HFFc6 (cell line): ENCODE results near the gene KNSTRN. TPM values are rescaled to one million over a fixed set of nuclear protein-coding genes. Genes with fewer than 3 reads are reported as not detected.

Experiments
- DNase-seq: peaks from one replicate; pipeline ENCODE4 v3.0.0-alpha.2; 2018
- H3K27ac Mint-ChIP-seq: 2 replicates; pipeline ENCODE4 v1.8.0; 2020; ENCODE audit warnings: mild to moderate bottlenecking, mixed read lengths
- H3K27me3 Mint-ChIP-seq: 2 replicates; pipeline ENCODE4 v1.8.0; 2021; ENCODE audit warnings: mild to moderate bottlenecking, moderate library complexity, mixed read lengths; ENCODE audit not compliant: insufficient read depth
- H3K36me3 Mint-ChIP-seq: 2 replicates; pipeline ENCODE4 v1.8.0; 2021; ENCODE audit warnings: low read depth, mixed read lengths
- H3K4me1 Mint-ChIP-seq: 2 replicates; pipeline ENCODE4 v1.8.0; 2020; ENCODE audit warnings: low read depth, mixed read lengths
- H3K4me3 Mint-ChIP-seq: 2 replicates; pipeline ENCODE4 v1.8.0; 2020; ENCODE audit warnings: mild to moderate bottlenecking, moderate library complexity, mixed read lengths
- H3K9me3 Mint-ChIP-seq: 2 replicates; pipeline ENCODE4 v1.8.0; 2020; ENCODE audit warnings: mild to moderate bottlenecking, mixed read lengths
- long read RNA-seq: library from polyadenylated mRNA; unstranded; transcript quantifications from one replicate; pipeline ENCODE4 v2.0.0, GENCODE V29; 2019
- total RNA-seq, 6 experiments: library from RNA; stranded (reverse); fragmentation: NEBNext Ultra II Directional; extraction: Animal tissue kit (Norgen Biotek cat#: 25700); gene quantifications; 2 replicates in 1 of 6; 3 replicates in 5 of 6; pipeline ENCODE4 v1.2.3, GENCODE V29; 2021
- TF ChIP-seq, protein P1 (sequence below): fragments of 200-600 bp; sonication (generic); IDR thresholded peaks from 2 replicates; pipeline ENCODE4 v1.5.0; 2021; ENCODE audit warnings: antibody characterized with exemption, mild to moderate bottlenecking

Gene KNSTRN, protein sequence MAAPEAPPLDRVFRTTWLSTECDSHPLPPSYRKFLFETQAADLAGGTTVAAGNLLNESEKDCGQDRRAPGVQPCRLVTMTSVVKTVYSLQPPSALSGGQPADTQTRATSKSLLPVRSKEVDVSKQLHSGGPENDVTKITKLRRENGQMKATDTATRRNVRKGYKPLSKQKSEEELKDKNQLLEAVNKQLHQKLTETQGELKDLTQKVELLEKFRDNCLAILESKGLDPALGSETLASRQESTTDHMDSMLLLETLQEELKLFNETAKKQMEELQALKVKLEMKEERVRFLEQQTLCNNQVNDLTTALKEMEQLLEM
- total RNA-seq: 10 to 100 TPM; 26.2 to 49.7 (median 47.5) TPM
- long read RNA-seq, transcript KNSTRN-201 (9 exons, 1,714 nt): major isoform, 32 of 39 reads
- long read RNA-seq, partial matches to known transcripts: 3 of 39 reads
- long read RNA-seq, other reads (novel, unspliced or antisense): 2 of 39 reads

DNA sequence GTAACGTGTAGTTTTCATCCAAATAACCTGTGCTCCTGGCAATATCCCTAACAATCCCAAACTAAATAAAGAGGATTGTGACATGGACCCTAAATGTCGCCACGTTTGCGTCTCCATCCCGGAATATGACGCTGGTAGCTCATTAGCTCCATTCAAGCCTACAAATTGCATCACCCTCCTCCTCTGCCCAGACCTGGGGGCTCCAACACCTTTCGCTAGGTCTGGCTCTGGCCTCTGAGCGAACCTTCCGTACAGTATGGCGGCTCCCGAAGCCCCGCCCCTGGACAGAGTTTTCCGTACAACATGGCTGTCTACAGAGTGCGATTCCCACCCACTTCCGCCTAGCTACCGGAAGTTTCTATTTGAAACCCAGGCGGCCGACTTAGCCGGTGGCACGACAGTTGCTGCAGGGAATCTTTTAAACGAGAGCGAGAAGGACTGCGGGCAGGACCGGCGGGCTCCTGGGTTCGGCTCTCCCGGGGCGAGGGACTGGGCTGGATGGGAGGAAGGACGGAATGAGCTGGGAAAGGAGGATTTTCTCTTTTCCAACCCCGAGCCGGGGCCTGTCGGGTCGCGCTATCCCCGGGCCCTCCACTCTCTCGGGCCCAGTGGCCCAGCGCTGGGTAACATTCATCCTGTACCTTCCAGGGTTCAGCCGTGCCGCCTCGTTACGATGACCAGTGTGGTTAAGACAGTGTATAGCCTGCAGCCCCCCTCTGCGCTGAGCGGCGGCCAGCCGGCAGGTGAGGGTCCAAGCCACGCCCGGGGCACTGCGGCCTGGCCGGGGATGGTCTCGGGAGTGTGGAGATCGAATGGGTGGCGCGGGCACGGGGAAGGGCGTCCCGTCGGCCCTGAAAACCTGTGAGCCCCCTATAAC, at the start of gene KNSTRN:
Gene KNSTRN, plus strand, starts transcription at position 142 of the 877 bp plus-strand sequence. Its CDS starts 115 bp downstream, at position 257.
- Mint-ChIP-seq H3K27me3 (peaks cover 2% of the 10 kb centered on the region), H3K9me3 (0 out of 2 replicates have a peak, but pooled peaks cover 4% of the 10 kb centered on the region), H3K36me3 (peaks cover 28% of the 10 kb centered on the region), H3K4me3 (peak within 1 kb of the TSS; percentile 93), H3K27ac (peak within 1 kb of the TSS; percentile 80), H3K4me1 (peaks cover 57% of the 10 kb centered on the region)
- DNase-seq: peak; percentile 93
- TF ChIP-seq, protein P1, sequence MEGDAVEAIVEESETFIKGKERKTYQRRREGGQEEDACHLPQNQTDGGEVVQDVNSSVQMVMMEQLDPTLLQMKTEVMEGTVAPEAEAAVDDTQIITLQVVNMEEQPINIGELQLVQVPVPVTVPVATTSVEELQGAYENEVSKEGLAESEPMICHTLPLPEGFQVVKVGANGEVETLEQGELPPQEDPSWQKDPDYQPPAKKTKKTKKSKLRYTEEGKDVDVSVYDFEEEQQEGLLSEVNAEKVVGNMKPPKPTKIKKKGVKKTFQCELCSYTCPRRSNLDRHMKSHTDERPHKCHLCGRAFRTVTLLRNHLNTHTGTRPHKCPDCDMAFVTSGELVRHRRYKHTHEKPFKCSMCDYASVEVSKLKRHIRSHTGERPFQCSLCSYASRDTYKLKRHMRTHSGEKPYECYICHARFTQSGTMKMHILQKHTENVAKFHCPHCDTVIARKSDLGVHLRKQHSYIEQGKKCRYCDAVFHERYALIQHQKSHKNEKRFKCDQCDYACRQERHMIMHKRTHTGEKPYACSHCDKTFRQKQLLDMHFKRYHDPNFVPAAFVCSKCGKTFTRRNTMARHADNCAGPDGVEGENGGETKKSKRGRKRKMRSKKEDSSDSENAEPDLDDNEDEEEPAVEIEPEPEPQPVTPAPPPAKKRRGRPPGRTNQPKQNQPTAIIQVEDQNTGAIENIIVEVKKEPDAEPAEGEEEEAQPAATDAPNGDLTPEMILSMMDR: no peak

- DNase-seq: no peak
Observed at GRCh38 chr15:40333922-40334492, 48.5 kb upstream of the KNSTRN start.

GRCh38 chr15:40334541-40334940, 48.0 kb upstream of the KNSTRN start:
- DNase-seq: no peak
- no peak overlapping the region for H3K4me3 Mint-ChIP-seq
- H3K27me3 Mint-ChIP-seq: peaks cover 5% of the 10 kb centered on the region
- peaks cover 26% of the 10 kb centered on the region; the same call in 1 of the 2 replicates for H3K36me3 Mint-ChIP-seq
- H3K9me3 Mint-ChIP-seq: no peaks in the 10 kb centered on the region
- H3K4me1 Mint-ChIP-seq: peaks cover 58% of the 10 kb centered on the region
- TF ChIP-seq, protein P1: no peak
- H3K27ac Mint-ChIP-seq: peak overlapping the region; percentile 76; the same call in 1 of the 2 replicates

More at GRCh38 chr15:40333922-40334492, 48.5 kb upstream of the KNSTRN start:
- H3K4me3 Mint-ChIP-seq: no peak overlapping the region
- H3K27ac Mint-ChIP-seq: peak overlapping the region; percentile 76
- peaks cover 58% of the 10 kb centered on the region for H3K4me1 Mint-ChIP-seq
- H3K9me3 Mint-ChIP-seq: no peaks in the 10 kb centered on the region
- TF ChIP-seq, protein P1: no peak
- H3K36me3 Mint-ChIP-seq: peaks cover 26% of the 10 kb centered on the region; the same call in 1 of the 2 replicates
- peaks cover 5% of the 10 kb centered on the region for H3K27me3 Mint-ChIP-seq

- H3K4me3 Mint-ChIP-seq: no peak overlapping the region
- H3K27me3 Mint-ChIP-seq: peaks cover 3% of the 10 kb centered on the region
- H3K4me1 Mint-ChIP-seq: peaks cover 60% of the 10 kb centered on the region
- DNase-seq: no peak
- peak overlapping the region; percentile 46 for H3K27ac Mint-ChIP-seq
- TF ChIP-seq, protein P1: no peak
- peaks cover 26% of the 10 kb centered on the region; the same call in 1 of the 2 replicates for H3K36me3 Mint-ChIP-seq
- no peaks in the 10 kb centered on the region for H3K9me3 Mint-ChIP-seq
Observed at GRCh38 chr15:40334941-40335795, 47.4 kb upstream of the KNSTRN start.
